Liver (tissue), 9 donors: ENCODE data around the gene OR5P2. TPM values are rescaled to one million over a fixed set of nuclear protein-coding genes. Genes with fewer than 3 reads are reported as not detected.

Experiments used
- DNase-seq: peaks from one replicate; pipeline ENCODE4 v3.0.0-alpha.2; 2017; ENCODE audit warnings: low spot score
- H3K27ac ChIP-seq, 2 donors: one replicate each; pipeline ENCODE4 v1.7.0; 2013; ENCODE audit warnings: inconsistent platforms in 2 of 2, low read length in 2 of 2, control low read depth in 1 of 2, low read depth in 1 of 2, mild to moderate bottlenecking in 1 of 2
- H3K27me3 ChIP-seq, 4 donors: one replicate each; pipeline versions ENCODE4 v1.6.1 to v1.7.0; 2013; ENCODE audit warnings: low read length in 3 of 4, inconsistent platforms in 1 of 4, mild to moderate bottlenecking in 1 of 4, moderate library complexity in 1 of 4; ENCODE audit not compliant: control insufficient read depth in 4 of 4, insufficient read depth in 4 of 4
- H3K36me3 ChIP-seq, 4 donors: one replicate each; pipeline versions ENCODE4 v1.6.1 to v1.7.0; 2013; ENCODE audit warnings: low read length in 3 of 4, mild to moderate bottlenecking in 3 of 4, low read depth in 1 of 4, moderate library complexity in 1 of 4; ENCODE audit not compliant: control insufficient read depth in 4 of 4, insufficient read depth in 3 of 4
- H3K4me1 ChIP-seq, 4 donors: one replicate each; pipeline versions ENCODE4 v1.6.1 to v1.7.0; 2013; ENCODE audit warnings: low read length in 3 of 4, mild to moderate bottlenecking in 3 of 4, moderate library complexity in 1 of 4; ENCODE audit not compliant: control insufficient read depth in 4 of 4, insufficient read depth in 4 of 4
- H3K4me3 ChIP-seq, 3 donors: one replicate each; pipeline versions ENCODE4 v1.6.1 to v1.7.0; 2013; ENCODE audit warnings: low read length in 3 of 3, control low read depth in 1 of 3, low read depth in 1 of 3, mild to moderate bottlenecking in 1 of 3
- H3K9ac ChIP-seq, 2 donors: one replicate each; pipeline ENCODE4 v1.7.0; 2013; ENCODE audit warnings: low read length in 2 of 2, mild to moderate bottlenecking in 2 of 2, moderate library complexity in 2 of 2, control low read depth in 1 of 2, low read depth in 1 of 2
- H3K9me3 ChIP-seq, 4 donors: one replicate each; pipeline versions ENCODE4 v1.6.1 to v1.7.0; 2013; ENCODE audit warnings: low read length in 3 of 4; ENCODE audit not compliant: control insufficient read depth in 4 of 4
- EGR1 ChIP-seq, 2 donors: IDR thresholded peaks; 2 replicates each; pipeline ENCODE4 v1.6.1; 2016 to 2018; ENCODE audit warnings: antibody characterized with exemption in 2 of 2, low read depth in 2 of 2
- FOXA1 ChIP-seq: IDR thresholded peaks from 2 replicates; pipeline ENCODE4 v1.6.1; 2016; ENCODE audit warnings: antibody characterized with exemption
- FOXA2 ChIP-seq: IDR thresholded peaks from 2 replicates; pipeline ENCODE4 v1.6.1; 2016; ENCODE audit warnings: antibody characterized with exemption
- GABPA ChIP-seq, 2 donors: IDR thresholded peaks in 1 of 2; conservative IDR thresholded peaks in 1 of 2; 2 replicates each; pipeline ENCODE4 v1.6.1; 2016; ENCODE audit warnings: antibody characterized with exemption in 2 of 2, mild to moderate bottlenecking in 1 of 2, moderate library complexity in 1 of 2
- HNF4A ChIP-seq, 2 donors: conservative IDR thresholded peaks; 2 replicates each; pipeline ENCODE4 v1.6.1; 2016; ENCODE audit warnings: antibody characterized with exemption in 2 of 2, mild to moderate bottlenecking in 2 of 2
- HNF4G ChIP-seq: IDR thresholded peaks from 2 replicates; pipeline ENCODE4 v1.6.1; 2016; ENCODE audit warnings: antibody characterized with exemption
- JUND ChIP-seq, 2 donors: IDR thresholded peaks; 2 replicates each; pipeline ENCODE4 v1.6.1; 2016; ENCODE audit warnings: antibody characterized with exemption in 2 of 2
- NR2F2 ChIP-seq: IDR thresholded peaks from 2 replicates; pipeline ENCODE4 v1.6.1; 2016; ENCODE audit warnings: antibody characterized with exemption
- RAD21 ChIP-seq, 2 donors: IDR thresholded peaks; 2 replicates each; pipeline ENCODE4 v1.6.1; 2016; ENCODE audit warnings: antibody characterized with exemption in 2 of 2, mild to moderate bottlenecking in 2 of 2
- RXRA ChIP-seq, 2 donors: IDR thresholded peaks; 2 replicates each; pipeline ENCODE4 v1.6.1; 2017 to 2018; ENCODE audit warnings: antibody characterized with exemption in 2 of 2, mild to moderate bottlenecking in 1 of 2
- SP1 ChIP-seq: IDR thresholded peaks from 2 replicates; pipeline ENCODE4 v1.6.1; 2018; ENCODE audit warnings: antibody characterized with exemption, mild to moderate bottlenecking
- TAF1 ChIP-seq: conservative IDR thresholded peaks from 2 replicates; pipeline ENCODE4 v1.6.1; 2016; ENCODE audit warnings: antibody characterized with exemption, mild to moderate bottlenecking
- YY1 ChIP-seq: IDR thresholded peaks from 2 replicates; pipeline ENCODE4 v1.6.1; 2016; ENCODE audit warnings: antibody characterized with exemption, mild to moderate bottlenecking
- ZBTB33 ChIP-seq: IDR thresholded peaks from 2 replicates; pipeline ENCODE4 v1.6.1; 2016; ENCODE audit warnings: antibody characterized with exemption
- WGBS: extraction: QIAGEN DNeasy Blood & Tissue Kit; methylation state at CpG from one replicate; pipeline ENCODE4 v1.1.7; 2013; 5-methylcytosine and 5-hydroxymethylcytosine counted together
- polyA plus RNA-seq, 2 donors: library from polyadenylated mRNA; stranded (reverse) in 1 of 2; unstranded in 1 of 2; fragments of 200-250 nt in 1 of 2; fragments of >200 nt in 1 of 2; fragmentation: Nextera tagmentation in 1 of 2; extraction: Ambion mirVana in 1 of 2; gene quantifications; one replicate each; pipeline versions ENCODE4 v1.2.1 to v1.2.3, GENCODE V29; 2013 to 2015
- total RNA-seq, 2 donors: library from RNA; depleted of rRNA; stranded (reverse); fragments of >200 nt; gene quantifications; one replicate each; pipeline ENCODE4 v1.2.3, GENCODE V29; 2014
- TF ChIP-seq, protein P1 (sequence below): fragments of 150-350 bp; IDR thresholded peaks from 2 replicates; pipeline ENCODE4 v1.5.1; 2017; ENCODE audit warnings: improper control_type of control experiment, low read depth, low read length; ENCODE audit not compliant: missing input control
- TF ChIP-seq, protein P2 (sequence below): IDR thresholded peaks from 2 replicates; pipeline ENCODE4 v1.6.1; 2016; ENCODE audit warnings: antibody characterized with exemption, mild to moderate bottlenecking
- TF ChIP-seq, protein P3 (sequence below): IDR thresholded peaks from 2 replicates; pipeline ENCODE4 v1.6.1; 2016; ENCODE audit warnings: antibody characterized with exemption
- donor health status: healthy.
- donor health status: healthy.
- donor health status: healthy.
- donor health status: healthy.
- donor health status: healthy.

OR5P2 gene, protein sequence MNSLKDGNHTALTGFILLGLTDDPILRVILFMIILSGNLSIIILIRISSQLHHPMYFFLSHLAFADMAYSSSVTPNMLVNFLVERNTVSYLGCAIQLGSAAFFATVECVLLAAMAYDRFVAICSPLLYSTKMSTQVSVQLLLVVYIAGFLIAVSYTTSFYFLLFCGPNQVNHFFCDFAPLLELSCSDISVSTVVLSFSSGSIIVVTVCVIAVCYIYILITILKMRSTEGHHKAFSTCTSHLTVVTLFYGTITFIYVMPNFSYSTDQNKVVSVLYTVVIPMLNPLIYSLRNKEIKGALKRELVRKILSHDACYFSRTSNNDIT
- total RNA-seq (not detected), polyA plus RNA-seq (not detected)

- Histone ChIP-seq H3K4me3 (no peak within 1 kb of the TSS), H3K27me3 (no peaks in the 10 kb centered on the region), H3K27ac (no peak within 1 kb of the TSS), H3K9ac (no peak within 1 kb of the TSS), H3K36me3 (no peaks in the 10 kb centered on the region), H3K9me3 (peaks cover 0 to 5% (median 0%) of the 10 kb centered on the region in 4 donors), H3K4me1 (no peaks in the 10 kb centered on the region)
- DNase-seq: no peak
- TF ChIP-seq, protein P1, sequence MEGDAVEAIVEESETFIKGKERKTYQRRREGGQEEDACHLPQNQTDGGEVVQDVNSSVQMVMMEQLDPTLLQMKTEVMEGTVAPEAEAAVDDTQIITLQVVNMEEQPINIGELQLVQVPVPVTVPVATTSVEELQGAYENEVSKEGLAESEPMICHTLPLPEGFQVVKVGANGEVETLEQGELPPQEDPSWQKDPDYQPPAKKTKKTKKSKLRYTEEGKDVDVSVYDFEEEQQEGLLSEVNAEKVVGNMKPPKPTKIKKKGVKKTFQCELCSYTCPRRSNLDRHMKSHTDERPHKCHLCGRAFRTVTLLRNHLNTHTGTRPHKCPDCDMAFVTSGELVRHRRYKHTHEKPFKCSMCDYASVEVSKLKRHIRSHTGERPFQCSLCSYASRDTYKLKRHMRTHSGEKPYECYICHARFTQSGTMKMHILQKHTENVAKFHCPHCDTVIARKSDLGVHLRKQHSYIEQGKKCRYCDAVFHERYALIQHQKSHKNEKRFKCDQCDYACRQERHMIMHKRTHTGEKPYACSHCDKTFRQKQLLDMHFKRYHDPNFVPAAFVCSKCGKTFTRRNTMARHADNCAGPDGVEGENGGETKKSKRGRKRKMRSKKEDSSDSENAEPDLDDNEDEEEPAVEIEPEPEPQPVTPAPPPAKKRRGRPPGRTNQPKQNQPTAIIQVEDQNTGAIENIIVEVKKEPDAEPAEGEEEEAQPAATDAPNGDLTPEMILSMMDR: no peak
- TF ChIP-seq RXRA (IDR thresholded peaks at IDR 0.05) (no peak), EGR1 (IDR thresholded peaks at IDR 0.05; ENCODE audit: low read depth in 2 of 2) (no peak), HNF4G (no peak), SP1 (no peak), FOXA2 (no peak), HNF4A (conservative IDR thresholded peaks at IDR 0.05) (no peak), NR2F2 (no peak), GABPA (IDR thresholded peaks at IDR 0.05 in 1 of 2, conservative IDR thresholded peaks at IDR 0.05 in 1 of 2) (no peak), YY1 (no peak), FOXA1 (no peak), RAD21 (IDR thresholded peaks at IDR 0.05) (no peak), ZBTB33 (no peak), JUND (IDR thresholded peaks at IDR 0.05) (no peak)
- TF ChIP-seq, protein P2, sequence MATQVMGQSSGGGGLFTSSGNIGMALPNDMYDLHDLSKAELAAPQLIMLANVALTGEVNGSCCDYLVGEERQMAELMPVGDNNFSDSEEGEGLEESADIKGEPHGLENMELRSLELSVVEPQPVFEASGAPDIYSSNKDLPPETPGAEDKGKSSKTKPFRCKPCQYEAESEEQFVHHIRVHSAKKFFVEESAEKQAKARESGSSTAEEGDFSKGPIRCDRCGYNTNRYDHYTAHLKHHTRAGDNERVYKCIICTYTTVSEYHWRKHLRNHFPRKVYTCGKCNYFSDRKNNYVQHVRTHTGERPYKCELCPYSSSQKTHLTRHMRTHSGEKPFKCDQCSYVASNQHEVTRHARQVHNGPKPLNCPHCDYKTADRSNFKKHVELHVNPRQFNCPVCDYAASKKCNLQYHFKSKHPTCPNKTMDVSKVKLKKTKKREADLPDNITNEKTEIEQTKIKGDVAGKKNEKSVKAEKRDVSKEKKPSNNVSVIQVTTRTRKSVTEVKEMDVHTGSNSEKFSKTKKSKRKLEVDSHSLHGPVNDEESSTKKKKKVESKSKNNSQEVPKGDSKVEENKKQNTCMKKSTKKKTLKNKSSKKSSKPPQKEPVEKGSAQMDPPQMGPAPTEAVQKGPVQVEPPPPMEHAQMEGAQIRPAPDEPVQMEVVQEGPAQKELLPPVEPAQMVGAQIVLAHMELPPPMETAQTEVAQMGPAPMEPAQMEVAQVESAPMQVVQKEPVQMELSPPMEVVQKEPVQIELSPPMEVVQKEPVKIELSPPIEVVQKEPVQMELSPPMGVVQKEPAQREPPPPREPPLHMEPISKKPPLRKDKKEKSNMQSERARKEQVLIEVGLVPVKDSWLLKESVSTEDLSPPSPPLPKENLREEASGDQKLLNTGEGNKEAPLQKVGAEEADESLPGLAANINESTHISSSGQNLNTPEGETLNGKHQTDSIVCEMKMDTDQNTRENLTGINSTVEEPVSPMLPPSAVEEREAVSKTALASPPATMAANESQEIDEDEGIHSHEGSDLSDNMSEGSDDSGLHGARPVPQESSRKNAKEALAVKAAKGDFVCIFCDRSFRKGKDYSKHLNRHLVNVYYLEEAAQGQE: no peak
- 86% methylated on average over 5 of the region's 5 CpGs for WGBS
Measured at GRCh38 chr11:7796842-7797241, at the start of gene OR5P2. TSS of gene OR5P2 (minus strand) at chr11:7796942. CDS start at chr11:7796942, 0 bp downstream.

- 80% methylated on average over 3 of the region's 3 CpGs for WGBS
- no peak for DNase-seq
- Histone ChIP-seq H3K9ac (no peak overlapping the region), H3K4me1 (no peaks in the 10 kb centered on the region), H3K27me3 (no peaks in the 10 kb centered on the region), H3K36me3 (no peaks in the 10 kb centered on the region), H3K27ac (no peak overlapping the region), H3K9me3 (no peaks in the 10 kb centered on the region), H3K4me3 (no peak overlapping the region)
- no peak for TF ChIP-seq RXRA (IDR thresholded peaks at IDR 0.05)
- TF ChIP-seq ZBTB33: no peak
- TF ChIP-seq RAD21 (IDR thresholded peaks at IDR 0.05): no peak
- TF ChIP-seq JUND (IDR thresholded peaks at IDR 0.05): no peak
- no peak for TF ChIP-seq HNF4G
- no peak for TF ChIP-seq EGR1 (IDR thresholded peaks at IDR 0.05; ENCODE audit: low read depth in 2 of 2)
- no peak for TF ChIP-seq FOXA1
- no peak for TF ChIP-seq GABPA (IDR thresholded peaks at IDR 0.05 in 1 of 2, conservative IDR thresholded peaks at IDR 0.05 in 1 of 2)
- no peak for TF ChIP-seq FOXA2
- TF ChIP-seq, protein P3, sequence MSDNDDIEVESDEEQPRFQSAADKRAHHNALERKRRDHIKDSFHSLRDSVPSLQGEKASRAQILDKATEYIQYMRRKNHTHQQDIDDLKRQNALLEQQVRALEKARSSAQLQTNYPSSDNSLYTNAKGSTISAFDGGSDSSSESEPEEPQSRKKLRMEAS: no peak
- TF ChIP-seq, protein P2: no peak
- no peak for TF ChIP-seq TAF1
- TF ChIP-seq HNF4A (conservative IDR thresholded peaks at IDR 0.05): no peak
Measured at GRCh38 chr11:7846003-7846402, 49.3 kb upstream of the OR5P2 start.
